ENCODE results near the gene FSD1. TPM values are rescaled to one million over a fixed set of nuclear protein-coding genes. Genes with fewer than 3 reads are reported as not detected.

The FSD1 gene
- total and polyA plus RNA-seq, 2 donors = 0.49 to 1.6 TPM

- H3K36me3 ChIP-seq (ENCODE audit: insufficient read depth) = no peaks in the 10 kb centered on the region
- peaks cover 5% of the 10 kb centered on the region for H3K4me1 ChIP-seq (ENCODE audit: insufficient read depth)
- no peak overlapping the region for H3K27ac ChIP-seq (ENCODE audit: low read depth)
- DNase-seq (ENCODE audit: extremely low spot score) = no peak
- 91% methylated on average over 31 of the region's 31 CpGs for WGBS
- no peak overlapping the region for H3K4me3 ChIP-seq (ENCODE audit: low read depth, low read length)
Observed at GRCh38 chr19:4371247-4372164, 67.1 kb downstream of the FSD1 start.

- H3K4me3 ChIP-seq (ENCODE audit: low read depth, low read length) = no peak overlapping the region
- H3K27ac ChIP-seq (ENCODE audit: low read depth) = no peak overlapping the region
- 86% methylated on average over 22 of the region's 22 CpGs for WGBS
- H3K36me3 ChIP-seq (ENCODE audit: insufficient read depth) = no peaks in the 10 kb centered on the region
- DNase-seq (ENCODE audit: extremely low spot score) = no peak
- H3K4me1 ChIP-seq (ENCODE audit: insufficient read depth) = peaks cover 5% of the 10 kb centered on the region
Observed at GRCh38 chr19:4372165-4373012, 68.0 kb downstream of the FSD1 start.

GRCh38 chr19:4373013-4373367, 68.6 kb downstream of the FSD1 start:
- DNase-seq (ENCODE audit: extremely low spot score) = no peak
- Histone ChIP-seq H3K4me1 (ENCODE audit: insufficient read depth) (peaks cover 5% of the 10 kb centered on the region), H3K27ac (ENCODE audit: low read depth) (no peak overlapping the region), H3K36me3 (ENCODE audit: insufficient read depth) (no peaks in the 10 kb centered on the region), H3K4me3 (ENCODE audit: low read depth, low read length) (no peak overlapping the region)
- WGBS = 89% methylated on average over 8 of the region's 8 CpGs

Other genes starting within 250 kb of the FSD1 start
- gene ZBTB7A, start 237.7 kb upstream of the FSD1 start, total RNA-seq = 8.2 TPM
- gene ZBTB7A, start 237.7 kb upstream of the FSD1 start, polyA plus RNA-seq = 35.3 TPM
- gene MAP2K2, start 180.5 kb upstream of the FSD1 start, total RNA-seq = 54.7 TPM
- 103 TPM for gene MAP2K2, start 180.5 kb upstream of the FSD1 start, polyA plus RNA-seq
- gene CREB3L3, start 151.0 kb upstream of the FSD1 start, total RNA-seq = not detected
- 0.11 TPM for gene CREB3L3, start 151.0 kb upstream of the FSD1 start, polyA plus RNA-seq
- gene SIRT6, start 122.0 kb upstream of the FSD1 start, total RNA-seq = 7.2 TPM
- 23.8 TPM for gene SIRT6, start 122.0 kb upstream of the FSD1 start, polyA plus RNA-seq
- gene ANKRD24, start 121.9 kb upstream of the FSD1 start, total RNA-seq = 1.2 TPM
- gene ANKRD24, start 121.9 kb upstream of the FSD1 start, polyA plus RNA-seq = 0.72 TPM
- 0.32 TPM for gene EBI3, start 75.1 kb upstream of the FSD1 start, total RNA-seq
- 5.7 TPM for gene EBI3, start 75.1 kb upstream of the FSD1 start, polyA plus RNA-seq
- gene YJU2, start 57.5 kb upstream of the FSD1 start, total RNA-seq = 11.7 TPM
- gene YJU2, start 57.5 kb upstream of the FSD1 start, polyA plus RNA-seq = 29.4 TPM
- gene SHD, start 25.3 kb upstream of the FSD1 start, total RNA-seq = 3.6 TPM
- gene SHD, start 25.3 kb upstream of the FSD1 start, polyA plus RNA-seq = 0.04 TPM
- 0.48 TPM for gene TMIGD2, start 2.2 kb upstream of the FSD1 start, total RNA-seq
- gene TMIGD2, start 2.2 kb upstream of the FSD1 start, polyA plus RNA-seq = 0.58 TPM
- 14.4 TPM for gene STAP2, start 34.2 kb downstream of the FSD1 start, total RNA-seq
- gene STAP2, start 34.2 kb downstream of the FSD1 start, polyA plus RNA-seq = 12.4 TPM
- gene MPND, start 39.0 kb downstream of the FSD1 start, total RNA-seq = 7.2 TPM
- gene MPND, start 39.0 kb downstream of the FSD1 start, polyA plus RNA-seq = 24.5 TPM
- 18.6 TPM for gene SH3GL1, start 95.9 kb downstream of the FSD1 start, total RNA-seq
- 88.3 TPM for gene SH3GL1, start 95.9 kb downstream of the FSD1 start, polyA plus RNA-seq
- gene CHAF1A, start 98.0 kb downstream of the FSD1 start, total RNA-seq = 9.0 TPM
- gene CHAF1A, start 98.0 kb downstream of the FSD1 start, polyA plus RNA-seq = 7.0 TPM
- gene UBXN6, start 153.2 kb downstream of the FSD1 start, total RNA-seq = 39.5 TPM
- 135 TPM for gene UBXN6, start 153.2 kb downstream of the FSD1 start, polyA plus RNA-seq
- 22.2 TPM for gene HDGFL2, start 167.7 kb downstream of the FSD1 start, total RNA-seq
- 51.4 TPM for gene HDGFL2, start 167.7 kb downstream of the FSD1 start, polyA plus RNA-seq
- 14.0 TPM for gene PLIN4, start 213.9 kb downstream of the FSD1 start, total RNA-seq
- gene PLIN4, start 213.9 kb downstream of the FSD1 start, polyA plus RNA-seq = 55.7 TPM
- gene PLIN5, start 230.6 kb downstream of the FSD1 start, total RNA-seq = 1.4 TPM
- gene PLIN5, start 230.6 kb downstream of the FSD1 start, polyA plus RNA-seq = 5.7 TPM
- 3.9 TPM for gene LRG1, start 235.4 kb downstream of the FSD1 start, total RNA-seq
- gene LRG1, start 235.4 kb downstream of the FSD1 start, polyA plus RNA-seq = 4.6 TPM